NCI-H2081 (cell line): ENCODE measurements around the gene HIPK3.
"Not testable (repeated sequence)": the region's sequence is repeated elsewhere in the genome, so short reads cannot be mapped to it uniquely, and the experiment has no call there.

Experiments used
- DNase-seq, 2 experiments: peaks; one replicate each; lab custom pipeline; 2025; lab: John Stamatoyannopoulos, UW

HIPK3 gene

GRCh38 chr11:33259869-33260268 lies 2.7 kb downstream of the HIPK3 start:
- no peak for DNase-seq

GRCh38 chr11:33261350-33261749 lies 4.2 kb downstream of the HIPK3 start:
- DNase-seq: not testable (repeated sequence)

GRCh38 chr11:33262011-33262645 lies 4.9 kb downstream of the HIPK3 start:
- no peak for DNase-seq

- DNase-seq: no peak
Measured at GRCh38 chr11:33263549-33263948, 6.4 kb downstream of the HIPK3 start.

- DNase-seq: no peak
Measured at GRCh38 chr11:33264926-33265325, 7.7 kb downstream of the HIPK3 start.

- DNase-seq: no peak
Measured at GRCh38 chr11:33266393-33267215, 9.4 kb downstream of the HIPK3 start.

- DNase-seq: no peak
Measured at GRCh38 chr11:33268945-33269540, 11.9 kb downstream of the HIPK3 start.

- DNase-seq: no peak
Measured at GRCh38 chr11:33269822-33270221, 12.6 kb downstream of the HIPK3 start.

- DNase-seq: no peak
Measured at GRCh38 chr11:33271059-33271458, 13.9 kb downstream of the HIPK3 start.

GRCh38 chr11:33272338-33273107 lies 15.3 kb downstream of the HIPK3 start:
- no peak for DNase-seq

GRCh38 chr11:33273656-33274055 lies 16.5 kb downstream of the HIPK3 start:
- no peak for DNase-seq

- no peak for DNase-seq
Measured at GRCh38 chr11:33280411-33280810, 23.2 kb downstream of the HIPK3 start.

- DNase-seq: no peak
Measured at GRCh38 chr11:33281758-33282157, 24.6 kb downstream of the HIPK3 start.

- DNase-seq: no peak
Measured at GRCh38 chr11:33284818-33285217, 27.6 kb downstream of the HIPK3 start.

- no peak for DNase-seq
Measured at GRCh38 chr11:33290319-33290718, 33.1 kb downstream of the HIPK3 start.

GRCh38 chr11:33291004-33291777 lies 34.0 kb downstream of the HIPK3 start:
- DNase-seq: no peak

- DNase-seq: no peak
Measured at GRCh38 chr11:33292311-33292710, 35.1 kb downstream of the HIPK3 start.

- DNase-seq: no peak
Measured at GRCh38 chr11:33294224-33294623, 37.0 kb downstream of the HIPK3 start.

GRCh38 chr11:33294797-33295196 lies 37.6 kb downstream of the HIPK3 start:
- DNase-seq: no peak

- no peak for DNase-seq
Measured at GRCh38 chr11:33296695-33297094, 39.5 kb downstream of the HIPK3 start.

GRCh38 chr11:33303541-33303940 lies 46.4 kb downstream of the HIPK3 start:
- DNase-seq: no peak

GRCh38 chr11:33306821-33307220 lies 49.6 kb downstream of the HIPK3 start:
- DNase-seq: not testable (repeated sequence)
